ENCODE results near the gene EXOC3L4.
"Not testable (repeated sequence)": the region's sequence is repeated elsewhere in the genome, so short reads cannot be mapped to it uniquely, and the experiment has no call there.

Gene EXOC3L4

DNA sequence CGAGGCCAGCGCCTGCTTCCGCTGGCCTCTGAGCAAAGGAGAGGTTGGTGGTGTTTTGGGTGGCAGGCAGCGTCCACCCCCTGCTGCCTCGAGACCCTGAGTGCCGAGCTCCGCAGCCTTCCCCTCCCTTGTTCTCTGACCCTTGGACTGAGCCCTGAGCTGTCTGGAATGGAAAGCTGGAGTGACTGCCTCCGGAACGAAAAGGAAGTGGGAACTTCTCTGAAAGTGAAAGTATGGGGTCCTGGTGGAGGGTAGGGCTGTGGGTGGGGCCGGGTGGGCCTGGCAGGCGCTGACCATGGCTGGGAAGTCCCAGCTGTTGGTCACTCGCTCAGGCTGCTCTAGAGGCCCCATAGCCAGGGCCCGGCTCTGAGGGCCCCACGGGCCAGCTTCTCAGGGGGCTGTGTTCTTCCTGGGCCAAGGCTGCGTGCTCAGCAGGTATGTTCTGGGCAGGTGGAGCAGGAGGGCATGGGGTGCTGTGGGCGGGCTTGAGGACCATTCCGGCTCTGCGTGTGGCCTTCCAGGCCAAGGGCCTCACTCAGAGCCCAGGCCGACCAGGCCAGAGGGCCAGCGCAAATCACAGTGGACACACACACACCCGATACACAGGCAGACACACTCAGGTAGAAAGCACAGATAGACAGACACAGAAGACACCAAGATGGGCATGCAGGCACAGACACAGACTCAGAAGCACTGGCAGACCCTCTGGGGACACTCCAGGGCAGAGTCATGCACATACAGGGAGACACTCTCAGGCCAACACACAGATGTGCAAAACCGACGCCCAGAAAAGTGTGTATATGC lies at the start of gene EXOC3L4:
EXOC3L4 (plus strand) TSS at position 320 of the 804 bp plus-strand sequence. CDS start 5,495 bp downstream, outside the sequence.
- Histone ChIP-seq H3K27me3 (ENCODE audit: low read depth) (no peaks in the 10 kb centered on the region), H3K4me3 (no peak within 1 kb of the TSS), H3K9me3 (no peaks in the 10 kb centered on the region), H3K4me1 (peaks cover 5% of the 10 kb centered on the region), H3K36me3 (replicated peaks) (no peaks in the 10 kb centered on the region)
- no peak for DNase-seq (ENCODE audit: low spot score in 2 of 2)
- in situ Hi-C loops (cut with MboI; ENCODE audit: low sequenced_read_pairs), result no loop called here

DNA sequence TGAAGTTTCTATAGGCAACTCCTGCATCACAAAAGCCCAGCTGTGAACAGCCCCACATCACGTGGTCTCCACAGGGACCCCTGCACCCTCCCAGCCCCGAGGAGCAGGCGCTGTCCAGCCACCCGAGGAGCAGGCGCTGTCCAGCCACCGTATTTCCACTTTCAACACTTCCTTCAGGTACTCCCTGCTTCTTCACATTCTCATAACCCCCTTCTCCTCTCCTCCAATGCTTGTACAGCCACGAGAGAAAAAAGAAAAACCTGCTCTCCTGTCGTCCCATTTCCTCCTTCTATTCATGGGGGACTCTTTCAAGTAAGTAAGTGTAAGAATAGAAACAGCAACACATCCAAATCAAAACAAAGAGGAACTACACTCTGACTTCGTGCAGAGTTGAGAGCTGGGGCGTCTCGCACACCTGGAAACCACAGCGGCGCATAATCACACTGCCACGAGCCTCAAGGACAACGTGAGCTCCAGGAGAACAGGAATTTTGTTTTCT lies 49.1 kb upstream of the EXOC3L4 start:
- Histone ChIP-seq H3K4me1 (no peaks in the 10 kb centered on the region), H3K4me3 (no peak overlapping the region), H3K36me3 (replicated peaks) (peaks cover 19% of the 10 kb centered on the region), H3K27me3 (ENCODE audit: low read depth) (no peaks in the 10 kb centered on the region), H3K9me3 (no peaks in the 10 kb centered on the region)
- DNase-seq (ENCODE audit: low spot score in 2 of 2), result no peak
- in situ Hi-C loops (cut with MboI; ENCODE audit: low sequenced_read_pairs), result no loop called here

GRCh38 chr14:103047453-103047852 lies 47.1 kb upstream of the EXOC3L4 start:
- H3K27me3 ChIP-seq (ENCODE audit: low read depth); H3K4me3 ChIP-seq; DNase-seq (ENCODE audit: low spot score in 2 of 2); in situ Hi-C loops (cut with MboI; ENCODE audit: low sequenced_read_pairs); H3K4me1 ChIP-seq; H3K9me3 ChIP-seq: not testable (repeated sequence)
- H3K36me3 ChIP-seq (replicated peaks), result peaks cover 13% of the 10 kb centered on the region

- in situ Hi-C loops (cut with MboI; ENCODE audit: low sequenced_read_pairs), result no loop called here
- Histone ChIP-seq H3K9me3 (no peaks in the 10 kb centered on the region), H3K27me3 (ENCODE audit: low read depth) (no peaks in the 10 kb centered on the region), H3K4me1 (peaks cover 12% of the 10 kb centered on the region), H3K4me3 (no peak overlapping the region), H3K36me3 (replicated peaks) (peaks cover 5% of the 10 kb centered on the region)
- DNase-seq (ENCODE audit: low spot score in 2 of 2), result no peak
Measured at GRCh38 chr14:103050935-103051334, 43.6 kb upstream of the EXOC3L4 start.

GRCh38 chr14:103052407-103052806 lies 42.1 kb upstream of the EXOC3L4 start:
- peaks cover 12% of the 10 kb centered on the region for H3K4me1 ChIP-seq
- no peaks in the 10 kb centered on the region for H3K9me3 ChIP-seq
- DNase-seq (ENCODE audit: low spot score in 2 of 2), result no peak
- no peak overlapping the region for H3K4me3 ChIP-seq
- peaks cover 4% of the 10 kb centered on the region for H3K36me3 ChIP-seq (replicated peaks)
- no peaks in the 10 kb centered on the region for H3K27me3 ChIP-seq (ENCODE audit: low read depth)
- in situ Hi-C loops (cut with MboI; ENCODE audit: low sequenced_read_pairs), result no loop called here

DNA sequence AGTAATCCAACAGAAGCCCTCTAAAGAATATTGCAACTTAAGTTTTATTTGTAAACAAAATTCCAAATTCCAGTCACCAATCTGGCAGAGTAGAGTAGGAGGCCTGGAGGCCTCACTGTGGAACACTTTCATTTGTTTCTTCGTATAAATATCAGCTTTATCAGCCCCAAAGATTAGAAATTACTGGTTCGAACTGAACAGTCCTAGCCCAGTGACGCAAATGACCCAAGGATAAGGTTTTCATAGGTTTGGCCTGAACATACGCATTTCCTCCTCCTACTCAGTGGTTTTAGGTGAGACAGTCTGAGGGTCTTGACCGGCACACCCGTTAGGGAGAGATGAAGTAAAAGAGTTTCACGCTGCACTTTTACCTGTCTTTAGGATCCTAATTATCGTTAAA lies 38.8 kb upstream of the EXOC3L4 start:
- peaks cover 22% of the 10 kb centered on the region for H3K4me1 ChIP-seq
- in situ Hi-C loops (cut with MboI; ENCODE audit: low sequenced_read_pairs), result no loop called here
- peak overlapping the region; percentile 64 for H3K4me3 ChIP-seq

GRCh38 chr14:103056322-103057027 lies 38.0 kb upstream of the EXOC3L4 start:
- in situ Hi-C loops (cut with MboI; ENCODE audit: low sequenced_read_pairs), result no loop called here
- no peaks in the 10 kb centered on the region for H3K27me3 ChIP-seq (ENCODE audit: low read depth)
- no peaks in the 10 kb centered on the region for H3K9me3 ChIP-seq
- H3K36me3 ChIP-seq (replicated peaks), result no peaks in the 10 kb centered on the region
- peak; percentile 75 to 94 for DNase-seq (ENCODE audit: low spot score in 2 of 2)
- peaks cover 18% of the 10 kb centered on the region for H3K4me1 ChIP-seq
- H3K4me3 ChIP-seq, result peak overlapping the region; percentile 64

More for the DNA sequence above, 38.8 kb upstream of the EXOC3L4 start:
- Histone ChIP-seq H3K36me3 (replicated peaks) (no peaks in the 10 kb centered on the region), H3K27me3 (ENCODE audit: low read depth) (no peaks in the 10 kb centered on the region), H3K9me3 (no peaks in the 10 kb centered on the region)
- DNase-seq (ENCODE audit: low spot score in 2 of 2), result no peak

GRCh38 chr14:103057028-103057371 lies 37.5 kb upstream of the EXOC3L4 start:
- peak in 1 of 2 experiments; percentile 40 for DNase-seq (ENCODE audit: low spot score in 2 of 2)
- H3K4me1 ChIP-seq, result peaks cover 18% of the 10 kb centered on the region
- H3K4me3 ChIP-seq, result peak overlapping the region; percentile 64
- no peaks in the 10 kb centered on the region for H3K9me3 ChIP-seq
- no peaks in the 10 kb centered on the region for H3K36me3 ChIP-seq (replicated peaks)
- no peaks in the 10 kb centered on the region for H3K27me3 ChIP-seq (ENCODE audit: low read depth)
- in situ Hi-C loops (cut with MboI; ENCODE audit: low sequenced_read_pairs), result no loop called here

DNA sequence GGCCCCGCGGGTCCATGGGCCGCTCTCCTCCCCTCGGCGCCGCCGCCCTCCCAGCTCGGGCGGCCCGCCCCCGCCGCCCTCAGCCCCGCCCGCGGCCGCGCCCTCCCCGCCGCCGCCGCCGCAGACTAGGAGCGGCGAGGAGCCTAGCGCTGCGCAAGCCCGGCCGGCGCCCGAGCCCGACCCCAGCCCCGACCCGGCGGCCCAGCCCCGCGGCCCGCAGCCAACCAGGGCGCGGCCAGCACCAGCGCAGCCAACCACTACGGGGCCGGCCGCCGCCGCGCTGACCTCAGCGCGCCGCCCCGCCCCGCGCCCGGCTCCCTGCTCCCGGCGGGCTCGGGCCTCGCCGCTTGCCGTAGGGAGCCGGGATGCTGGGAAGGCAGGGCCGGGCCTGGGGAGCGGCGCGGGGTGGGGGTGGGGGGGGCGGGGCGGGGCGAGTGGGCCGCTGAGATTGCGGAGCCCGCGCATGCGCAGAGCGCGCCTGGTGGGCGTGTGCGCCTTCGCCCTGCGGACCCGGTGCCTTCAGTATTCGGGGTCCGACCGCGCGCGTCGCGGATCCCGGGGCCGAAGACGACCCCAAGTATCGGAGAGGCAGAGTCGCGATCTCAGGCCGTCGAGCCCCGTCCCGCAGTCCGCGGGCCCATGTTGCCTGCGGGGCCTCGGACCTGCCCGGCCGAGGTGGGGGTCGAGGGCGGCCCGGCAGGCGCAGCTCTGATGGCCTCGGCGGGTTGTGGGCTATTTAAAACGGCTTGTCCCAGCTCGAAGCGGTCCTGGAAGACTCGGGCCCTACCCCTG lies 37.0 kb upstream of the EXOC3L4 start, which contains the start of gene CDC42BPB:
CDC42BPB (minus strand) TSS at position 178 of the 792 bp plus-strand sequence. CDS start 376 bp downstream, outside the sequence.
- H3K4me1 ChIP-seq, result peaks cover 18% of the 10 kb centered on the region
- no peaks in the 10 kb centered on the region for H3K27me3 ChIP-seq (ENCODE audit: low read depth)
- H3K4me3 ChIP-seq, result peak within 1 kb of the TSS; percentile 70
- no peaks in the 10 kb centered on the region for H3K36me3 ChIP-seq (replicated peaks)
- peak; percentile 88 to 90 for DNase-seq (ENCODE audit: low spot score in 2 of 2)
- no peaks in the 10 kb centered on the region for H3K9me3 ChIP-seq
- in situ Hi-C loops (cut with MboI; ENCODE audit: low sequenced_read_pairs), result no loop called here

GRCh38 chr14:103058164-103059055 lies 36.1 kb upstream of the EXOC3L4 start:
- H3K36me3 ChIP-seq (replicated peaks), result no peaks in the 10 kb centered on the region
- no peaks in the 10 kb centered on the region for H3K27me3 ChIP-seq (ENCODE audit: low read depth)
- peak in 1 of 2 experiments; percentile 39 for DNase-seq (ENCODE audit: low spot score in 2 of 2)
- peak overlapping the region; percentile 70 for H3K4me3 ChIP-seq
- peaks cover 18% of the 10 kb centered on the region for H3K4me1 ChIP-seq
- H3K9me3 ChIP-seq, result no peaks in the 10 kb centered on the region
- in situ Hi-C loops (cut with MboI; ENCODE audit: low sequenced_read_pairs), result no loop called here

- no peaks in the 10 kb centered on the region for H3K36me3 ChIP-seq (replicated peaks)
- H3K9me3 ChIP-seq, result no peaks in the 10 kb centered on the region
- no peak overlapping the region for H3K4me3 ChIP-seq
- in situ Hi-C loops (cut with MboI; ENCODE audit: low sequenced_read_pairs), result no loop called here
- no peak for DNase-seq (ENCODE audit: low spot score in 2 of 2)
- no peaks in the 10 kb centered on the region for H3K27me3 ChIP-seq (ENCODE audit: low read depth)
- peaks cover 18% of the 10 kb centered on the region for H3K4me1 ChIP-seq
Measured at GRCh38 chr14:103059556-103059955, 35.0 kb upstream of the EXOC3L4 start.

- Histone ChIP-seq H3K9me3 (no peaks in the 10 kb centered on the region), H3K27me3 (ENCODE audit: low read depth) (no peaks in the 10 kb centered on the region), H3K36me3 (replicated peaks) (no peaks in the 10 kb centered on the region), H3K4me1 (peaks cover 10% of the 10 kb centered on the region), H3K4me3 (no peak overlapping the region)
- in situ Hi-C loops (cut with MboI; ENCODE audit: low sequenced_read_pairs), result no loop called here
- no peak for DNase-seq (ENCODE audit: low spot score in 2 of 2)
Measured at GRCh38 chr14:103061482-103061976, 33.0 kb upstream of the EXOC3L4 start.
